HG03439 (cell line): Measurements from ENCODE around the gene PJVK.
"Not testable (repeated sequence)": the region's sequence is repeated elsewhere in the genome, so short reads cannot be mapped to it uniquely, and the experiment has no call there.

Experiments
- ATAC-seq: cut with Tn5 transposase; IDR thresholded peaks from one replicate; pipeline ENCODE4 v1.9.1; 2021; ENCODE audit warnings: mild to moderate bottlenecking, moderate library complexity; ENCODE audit not compliant: unreplicated experiment

Gene PJVK

GRCh38 chr2:178450774-178451525 is at the start of gene PJVK, which contains the start of gene PRKRA:
PJVK (plus strand) TSS chr2:178451378; CDS start chr2:178453410, 2,032 bp downstream.
PRKRA (minus strand) TSS chr2:178451175; CDS start chr2:178451030, 145 bp downstream.
- peak; percentile 84 for ATAC-seq

GRCh38 chr2:178401994-178402437 is 49.2 kb upstream of the PJVK start:
- no peak for ATAC-seq

- ATAC-seq, result peak; percentile 40
These were observed 47.4 kb upstream of the PJVK start for GRCh38 chr2:178403671-178404306.

- ATAC-seq, result peak; percentile 100
These were observed 46.8 kb upstream of the PJVK start for GRCh38 chr2:178404368-178404767.

- ATAC-seq, result no peak
These were observed 41.9 kb upstream of the PJVK start for GRCh38 chr2:178409261-178409660.

- ATAC-seq, result no peak
These were observed 39.1 kb upstream of the PJVK start for GRCh38 chr2:178412047-178412446.

- not testable (repeated sequence) for ATAC-seq
These were observed 38.7 kb upstream of the PJVK start for GRCh38 chr2:178412453-178412852.

GRCh38 chr2:178413472-178414265 is 37.5 kb upstream of the PJVK start:
- ATAC-seq, result peak; percentile 85

- peak; percentile 86 for ATAC-seq
These were observed 36.6 kb upstream of the PJVK start for GRCh38 chr2:178414266-178415247.

- no peak for ATAC-seq
These were observed 35.2 kb upstream of the PJVK start for GRCh38 chr2:178415979-178416378.

GRCh38 chr2:178417916-178418315 is 33.3 kb upstream of the PJVK start:
- no peak for ATAC-seq

GRCh38 chr2:178418426-178418825 is 32.8 kb upstream of the PJVK start:
- no peak for ATAC-seq

- ATAC-seq, result no peak
These were observed 32.1 kb upstream of the PJVK start for GRCh38 chr2:178419123-178419522.

- no peak for ATAC-seq
These were observed 30.6 kb upstream of the PJVK start for GRCh38 chr2:178420463-178420999.

- no peak for ATAC-seq
These were observed 29.1 kb upstream of the PJVK start for GRCh38 chr2:178422097-178422496.

- ATAC-seq, result not testable (repeated sequence)
These were observed 27.4 kb upstream of the PJVK start for GRCh38 chr2:178423746-178424145.

GRCh38 chr2:178425255-178425827 is 25.8 kb upstream of the PJVK start:
- no peak for ATAC-seq

GRCh38 chr2:178426388-178426787 is 24.8 kb upstream of the PJVK start:
- ATAC-seq, result no peak

- no peak for ATAC-seq
These were observed 23.7 kb upstream of the PJVK start for GRCh38 chr2:178427458-178427857.

- ATAC-seq, result no peak
These were observed 22.8 kb upstream of the PJVK start for GRCh38 chr2:178428396-178428806.
